Activated CD8-positive, alpha-beta memory T cell treated with anti-CD3 and anti-CD28 coated beads, Interleukin-2, amount 50 U/mL, for 1 hour (primary cell): ENCODE measurements around the gene FGD3.
"Not testable (repeated sequence)": the region's sequence is repeated elsewhere in the genome, so short reads cannot be mapped to it uniquely, and the experiment has no call there.

ENCODE experiments used
- DNase-seq: peaks from one replicate; pipeline ENCODE4 v3.0.0-alpha.2; 2020; ENCODE audit errors: extremely low read depth

Gene FGD3

GRCh38 chr9:92947268-92948037 lies at the start of gene FGD3:
Gene FGD3, plus strand, starts transcription at chr9:92947523. Its CDS starts 28,734 bp downstream, at chr9:92976257.
- no peak for DNase-seq

- DNase-seq, result not testable (repeated sequence)
These were observed 42.2 kb upstream of the FGD3 start for GRCh38 chr9:92905137-92905536.

- DNase-seq, result no peak
These were observed 35.5 kb upstream of the FGD3 start for GRCh38 chr9:92911511-92912475.

- no peak for DNase-seq
These were observed 30.0 kb upstream of the FGD3 start for GRCh38 chr9:92917176-92917800.

GRCh38 chr9:92920437-92920836 lies 26.9 kb upstream of the FGD3 start:
- DNase-seq, result no peak

- no peak for DNase-seq
These were observed 15.7 kb upstream of the FGD3 start for GRCh38 chr9:92931606-92932005.

GRCh38 chr9:92934321-92934720 lies 13.0 kb upstream of the FGD3 start:
- no peak for DNase-seq

GRCh38 chr9:92938025-92938424 lies 9.3 kb upstream of the FGD3 start:
- no peak for DNase-seq

GRCh38 chr9:92941861-92942260 lies 5.5 kb upstream of the FGD3 start:
- no peak for DNase-seq

GRCh38 chr9:92942688-92943616 lies 4.4 kb upstream of the FGD3 start:
- no peak for DNase-seq

- no peak for DNase-seq
These were observed 2.4 kb upstream of the FGD3 start for GRCh38 chr9:92944921-92945320.

- DNase-seq, result no peak
These were observed 1.5 kb upstream of the FGD3 start for GRCh38 chr9:92945796-92946195.

- DNase-seq, result no peak
These were observed 763 bp downstream of the FGD3 start for GRCh38 chr9:92948038-92948534.

GRCh38 chr9:92948632-92949031 lies 1.3 kb downstream of the FGD3 start:
- DNase-seq, result no peak

- no peak for DNase-seq
These were observed 2.1 kb downstream of the FGD3 start for GRCh38 chr9:92949266-92949982.

- no peak for DNase-seq
These were observed 3.1 kb downstream of the FGD3 start for GRCh38 chr9:92950359-92950955.

- DNase-seq, result no peak
These were observed 5.7 kb downstream of the FGD3 start for GRCh38 chr9:92952906-92953610.

GRCh38 chr9:92954049-92954861 lies 6.9 kb downstream of the FGD3 start:
- DNase-seq, result peak; percentile 85
